ENCODE results near the gene PLCB3.
"Not testable (repeated sequence)": the region's sequence is repeated elsewhere in the genome, so short reads cannot be mapped to it uniquely, and the experiment has no call there.

PLCB3 gene

GRCh38 chr11:64237484-64237951, 13.8 kb upstream of the PLCB3 start:
- no peak for DNase-seq (ENCODE audit: low read depth in 2 of 2)

- no peak for DNase-seq (ENCODE audit: low read depth in 2 of 2)
Measured at GRCh38 chr11:64238076-64238475, 13.3 kb upstream of the PLCB3 start.

GRCh38 chr11:64238999-64239398, 12.3 kb upstream of the PLCB3 start:
- no peak for DNase-seq (ENCODE audit: low read depth in 2 of 2)

- no peak for DNase-seq (ENCODE audit: low read depth in 2 of 2)
Measured at GRCh38 chr11:64239662-64240434, 11.5 kb upstream of the PLCB3 start.

GRCh38 chr11:64240435-64241240, 10.7 kb upstream of the PLCB3 start, which contains the start of gene FKBP2:
Gene FKBP2 (plus strand): TSS chr11:64241095. CDS start chr11:64242388, 1,293 bp downstream.
- DNase-seq (ENCODE audit: low read depth in 2 of 2) = peak; percentile 98 to 99

GRCh38 chr11:64241241-64241490, 10.2 kb upstream of the PLCB3 start:
- DNase-seq (ENCODE audit: low read depth in 2 of 2) = peak in 1 of 2 donors; percentile 99

GRCh38 chr11:64241491-64242374, 9.6 kb upstream of the PLCB3 start:
- DNase-seq (ENCODE audit: low read depth in 2 of 2) = peak in 1 of 2 donors; percentile 100

GRCh38 chr11:64243236-64243854, 8.0 kb upstream of the PLCB3 start:
- DNase-seq (ENCODE audit: low read depth in 2 of 2) = no peak

GRCh38 chr11:64244107-64244506, 7.2 kb upstream of the PLCB3 start:
- no peak for DNase-seq (ENCODE audit: low read depth in 2 of 2)

GRCh38 chr11:64244966-64245365, 6.4 kb upstream of the PLCB3 start:
- DNase-seq (ENCODE audit: low read depth in 2 of 2) = no peak

- no peak for DNase-seq (ENCODE audit: low read depth in 2 of 2)
Measured at GRCh38 chr11:64245401-64245796, 5.9 kb upstream of the PLCB3 start.

- peak; percentile 71 to 73 for DNase-seq (ENCODE audit: low read depth in 2 of 2)
Measured at GRCh38 chr11:64245797-64246620, 5.3 kb upstream of the PLCB3 start.

GRCh38 chr11:64246621-64246870, 4.8 kb upstream of the PLCB3 start:
- DNase-seq (ENCODE audit: low read depth in 2 of 2) = not testable (repeated sequence)

GRCh38 chr11:64246871-64247728, 4.2 kb upstream of the PLCB3 start, which contains the start of gene PPP1R14B:
Gene PPP1R14B (minus strand): TSS chr11:64246943. CDS start chr11:64246673, 270 bp downstream.
- peak; percentile 74 to 77 for DNase-seq (ENCODE audit: low read depth in 2 of 2)

GRCh38 chr11:64247729-64248531, 3.4 kb upstream of the PLCB3 start:
- no peak for DNase-seq (ENCODE audit: low read depth in 2 of 2)

GRCh38 chr11:64248578-64248977, 2.8 kb upstream of the PLCB3 start:
- no peak for DNase-seq (ENCODE audit: low read depth in 2 of 2)

- DNase-seq (ENCODE audit: low read depth in 2 of 2) = no peak
Measured at GRCh38 chr11:64249038-64249437, 2.3 kb upstream of the PLCB3 start.

- DNase-seq (ENCODE audit: low read depth in 2 of 2) = no peak
Measured at GRCh38 chr11:64249563-64250414, 1.5 kb upstream of the PLCB3 start.
